Activated T-helper 9 cell treated with anti-CD3 and anti-CD28 coated beads, Interleukin-2, amount 50 U/mL, for 16 hours (primary cell): ENCODE data around the gene PRKCB.
A peak's percentile ranks its signal among the peaks of the same experiment; 100 is the strongest.

ENCODE experiments used
- DNase-seq: peaks from one replicate; pipeline ENCODE4 v3.0.0-alpha.2; 2020; ENCODE audit warnings: low read depth

Gene PRKCB

DNA sequence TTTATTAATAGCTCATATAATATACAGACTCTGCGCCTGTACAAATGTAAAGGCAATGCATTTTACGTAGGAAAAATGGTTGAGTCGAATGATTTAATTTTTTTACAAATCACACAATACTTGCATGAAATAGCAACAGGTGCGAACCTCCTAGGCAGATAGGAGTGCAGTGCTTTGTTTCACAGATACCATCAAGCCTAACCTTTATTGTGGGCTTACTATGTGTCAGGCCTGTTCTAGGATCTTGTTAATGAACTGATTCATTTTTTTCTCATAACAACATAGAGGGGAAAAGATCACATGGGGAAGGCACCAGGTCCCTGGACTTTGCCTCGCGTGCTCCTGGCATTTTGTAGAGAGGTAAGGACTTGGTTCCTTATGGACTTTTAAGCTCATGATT is 107.8 kb downstream of the PRKCB start:
- DNase-seq, result no peak

- DNase-seq, result no peak
Measured at GRCh38 chr16:23944381-23944780, 108.6 kb downstream of the PRKCB start.

GRCh38 chr16:23945243-23945642 is 109.5 kb downstream of the PRKCB start:
- DNase-seq, result no peak

GRCh38 chr16:23947838-23948237 is 112.1 kb downstream of the PRKCB start:
- no peak for DNase-seq

GRCh38 chr16:23948949-23949411 is 113.2 kb downstream of the PRKCB start:
- peak; percentile 20 for DNase-seq

- peak; percentile 28 for DNase-seq
Measured at GRCh38 chr16:23949630-23950290, 114.0 kb downstream of the PRKCB start.

GRCh38 chr16:23950291-23950894 is 114.6 kb downstream of the PRKCB start:
- DNase-seq, result no peak

DNA sequence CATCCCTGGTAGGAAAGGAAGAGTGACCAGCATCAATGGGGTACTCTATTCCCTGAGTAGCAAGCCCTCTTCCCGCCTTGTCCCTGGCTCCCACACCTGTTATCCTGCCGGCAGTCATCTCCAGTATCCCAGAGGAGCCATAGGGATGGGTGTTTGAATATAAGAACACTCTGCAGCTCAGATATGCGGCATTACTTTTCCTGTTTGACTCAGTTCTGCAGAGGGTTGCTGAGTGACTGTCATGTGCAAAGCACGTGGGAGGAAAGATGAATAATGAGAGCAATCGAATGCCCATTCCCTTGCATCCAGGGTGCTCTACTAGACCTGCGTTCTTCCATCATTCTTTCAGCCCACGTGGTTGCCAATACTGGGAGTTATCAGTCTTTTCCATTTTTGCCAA is 115.1 kb downstream of the PRKCB start:
- DNase-seq, result no peak

- no peak for DNase-seq
Measured at GRCh38 chr16:23952128-23952970, 116.6 kb downstream of the PRKCB start.

- DNase-seq, result no peak
Measured at GRCh38 chr16:23952971-23953300, 117.2 kb downstream of the PRKCB start.

DNA sequence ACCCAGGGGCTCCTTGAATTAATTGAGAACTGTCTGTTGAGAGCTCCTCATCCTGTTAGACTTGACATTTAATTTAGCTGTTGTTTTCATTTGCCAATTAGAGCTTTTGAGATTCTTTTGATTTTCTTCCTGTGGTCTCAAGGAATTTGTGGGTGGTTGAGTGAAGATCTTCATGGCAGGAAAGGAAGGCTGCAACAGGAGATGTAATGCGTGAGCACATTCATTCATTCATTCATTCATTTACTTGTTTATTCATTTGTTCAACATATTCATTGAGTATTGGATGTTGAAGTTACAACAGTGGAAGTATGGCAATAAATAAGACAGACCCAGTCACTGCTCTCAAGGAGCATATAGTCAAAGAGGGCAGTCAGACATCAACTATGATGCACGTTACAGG is 117.7 kb downstream of the PRKCB start:
- no peak for DNase-seq

- no peak for DNase-seq
Measured at GRCh38 chr16:23955088-23955487, 119.3 kb downstream of the PRKCB start.

- no peak for DNase-seq
Measured at GRCh38 chr16:23957287-23957686, 121.5 kb downstream of the PRKCB start.

DNA sequence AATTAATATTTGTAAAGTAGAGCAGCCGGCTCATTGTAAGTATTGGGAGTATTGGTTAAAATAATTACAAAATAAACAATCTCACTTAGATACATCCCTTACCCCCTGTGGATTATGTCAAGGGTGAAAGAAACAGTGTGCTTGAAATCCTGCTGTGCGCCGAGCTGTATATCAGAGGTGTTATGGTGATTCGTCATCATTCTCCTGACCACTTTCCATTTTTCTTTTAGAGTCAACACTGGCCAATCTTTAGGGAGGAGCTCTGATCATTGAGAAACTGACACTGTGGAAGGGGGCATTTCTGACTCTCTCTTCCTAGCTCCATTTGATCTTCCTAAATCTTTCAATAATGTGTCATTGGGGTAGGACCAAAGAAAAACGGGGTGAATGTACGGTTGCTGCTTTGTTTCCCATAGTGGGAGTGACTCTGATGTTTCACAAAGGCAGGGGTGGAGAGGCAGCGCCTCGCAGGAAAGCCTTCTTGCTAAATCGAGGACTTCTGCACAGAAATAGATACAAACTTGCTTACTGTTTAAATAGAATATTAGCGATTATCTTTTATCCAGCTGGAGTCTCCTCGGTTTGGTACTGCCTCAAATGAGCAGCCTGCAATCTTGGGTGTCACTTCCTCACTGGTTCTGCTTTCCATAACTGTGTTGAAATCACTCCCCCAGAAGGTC is 123.4 kb downstream of the PRKCB start:
- DNase-seq, result no peak

DNA sequence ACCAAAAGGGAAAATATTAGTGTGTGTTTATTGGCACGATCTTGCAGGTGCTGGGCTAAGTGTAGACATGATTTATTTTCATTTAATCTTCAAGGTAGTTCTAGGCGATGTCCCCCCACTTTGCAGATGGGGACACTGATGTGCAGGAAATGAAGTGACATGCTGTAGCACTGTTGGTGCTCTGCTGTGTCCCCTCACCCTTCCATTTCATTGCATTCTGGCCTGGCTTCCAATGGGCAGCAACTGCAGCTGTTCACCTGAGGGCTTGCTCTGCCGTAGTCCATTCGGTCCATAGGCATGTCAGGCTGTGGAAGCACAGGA is 123.9 kb downstream of the PRKCB start:
- no peak for DNase-seq

- DNase-seq, result no peak
Measured at GRCh38 chr16:23960081-23960885, 124.5 kb downstream of the PRKCB start.

- DNase-seq, result peak; percentile 39
Measured at GRCh38 chr16:23962001-23962400, 126.2 kb downstream of the PRKCB start.

- DNase-seq, result no peak
Measured at GRCh38 chr16:23964136-23964535, 128.4 kb downstream of the PRKCB start.

GRCh38 chr16:23965137-23965733 is 129.5 kb downstream of the PRKCB start:
- DNase-seq, result no peak

- no peak for DNase-seq
Measured at GRCh38 chr16:23966597-23967394, 131.0 kb downstream of the PRKCB start.

GRCh38 chr16:23967775-23968174 is 132.0 kb downstream of the PRKCB start:
- DNase-seq, result no peak
